HG03025 (cell line): ENCODE results near the gene OR2S2.

Experiments
- ATAC-seq: cut with Tn5 transposase; IDR thresholded peaks from one replicate; pipeline ENCODE4 v1.9.1; 2021; ENCODE audit warnings: mild to moderate bottlenecking, moderate library complexity; ENCODE audit not compliant: unreplicated experiment, low FRiP score

The OR2S2 gene

GRCh38 chr9:35965011-35965410, 7.1 kb upstream of the OR2S2 start:
- ATAC-seq, result no peak

DNA sequence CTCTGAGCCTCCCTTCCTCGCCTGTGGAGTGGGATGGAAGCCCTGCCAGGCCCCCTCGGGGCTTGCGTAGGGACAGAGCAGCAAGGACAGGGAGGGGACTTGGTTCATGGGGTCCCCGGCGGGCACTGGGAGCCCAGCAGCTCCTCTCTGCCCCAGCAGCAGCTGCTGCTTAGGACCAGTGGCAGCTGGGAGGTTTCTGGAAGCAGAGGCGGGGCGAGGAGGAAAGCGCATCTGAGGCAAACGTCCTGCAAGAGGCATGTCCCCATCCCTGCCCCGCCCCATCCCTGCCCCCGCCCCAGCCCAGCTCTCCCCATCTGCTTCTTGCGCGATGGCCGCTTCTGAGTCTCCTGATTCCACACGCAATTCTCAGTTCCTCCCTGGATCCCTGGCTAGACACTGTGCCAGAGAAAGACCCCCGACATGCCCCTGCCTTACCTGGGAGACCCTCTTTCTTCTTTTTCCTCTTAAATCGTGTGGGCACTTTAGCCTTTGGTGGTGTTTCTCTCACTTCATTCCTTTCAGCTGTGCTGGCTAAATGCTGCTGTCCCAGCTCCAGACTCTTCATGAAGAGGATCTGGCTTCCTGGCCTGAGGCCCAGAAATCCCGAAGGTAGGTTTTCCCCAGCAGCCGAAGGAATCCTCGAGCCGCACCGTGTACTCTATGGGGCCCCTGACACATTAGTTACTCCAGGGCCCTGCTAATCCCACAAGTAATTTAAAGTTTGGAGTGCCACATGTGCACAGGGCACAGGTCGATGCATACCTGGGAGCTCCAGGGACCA, 4.4 kb upstream of the OR2S2 start:
- no peak for ATAC-seq

DNA sequence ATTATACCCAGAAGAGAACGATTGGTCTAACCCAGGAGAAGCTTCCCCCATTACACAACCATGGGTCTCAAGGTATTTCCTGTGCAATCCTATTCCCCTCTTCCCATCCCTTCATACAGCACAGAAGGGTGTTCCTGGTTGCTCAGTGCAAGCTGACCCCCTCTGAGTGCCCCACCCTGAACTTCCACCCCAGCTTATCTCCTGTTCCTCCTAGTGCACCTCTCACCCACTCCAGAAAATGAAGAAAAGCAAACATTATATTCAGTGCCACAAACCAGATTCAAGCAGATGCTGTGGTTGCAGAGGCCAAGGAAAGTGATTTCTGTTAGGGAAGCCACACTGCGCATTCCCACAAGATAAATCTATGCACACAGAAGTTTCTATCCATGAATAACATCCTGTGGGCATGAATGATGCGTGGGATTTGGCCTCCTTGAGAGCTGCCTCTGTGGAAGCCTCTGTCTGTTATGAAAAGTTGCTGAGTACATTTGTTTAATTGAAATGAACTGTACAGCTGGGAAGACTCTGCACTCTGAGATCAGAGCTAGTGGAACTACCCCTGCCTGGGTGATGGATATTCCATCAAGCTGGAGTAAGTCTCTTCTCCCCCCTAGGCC, 2.2 kb upstream of the OR2S2 start:
- ATAC-seq, result no peak

DNA sequence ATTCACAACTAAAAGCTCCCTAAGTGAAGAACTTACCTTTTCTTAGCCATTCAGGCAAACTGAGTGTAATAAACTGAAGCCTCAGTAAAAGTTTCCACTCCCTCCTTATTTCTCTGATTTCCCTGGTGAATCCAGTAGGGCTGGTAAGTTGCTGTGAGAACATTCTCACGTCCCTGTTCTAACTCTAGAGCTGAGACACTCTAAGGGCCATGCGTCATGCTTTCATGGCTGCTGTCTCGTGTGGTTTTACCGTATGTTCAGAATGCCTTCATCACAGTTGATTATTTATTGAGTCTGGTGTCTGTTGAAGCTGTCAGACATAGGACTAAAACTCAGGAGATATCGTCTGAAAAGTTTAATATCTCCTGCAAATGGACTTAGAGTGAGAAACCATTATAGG, 1.3 kb downstream of the OR2S2 start:
- ATAC-seq, result no peak

DNA sequence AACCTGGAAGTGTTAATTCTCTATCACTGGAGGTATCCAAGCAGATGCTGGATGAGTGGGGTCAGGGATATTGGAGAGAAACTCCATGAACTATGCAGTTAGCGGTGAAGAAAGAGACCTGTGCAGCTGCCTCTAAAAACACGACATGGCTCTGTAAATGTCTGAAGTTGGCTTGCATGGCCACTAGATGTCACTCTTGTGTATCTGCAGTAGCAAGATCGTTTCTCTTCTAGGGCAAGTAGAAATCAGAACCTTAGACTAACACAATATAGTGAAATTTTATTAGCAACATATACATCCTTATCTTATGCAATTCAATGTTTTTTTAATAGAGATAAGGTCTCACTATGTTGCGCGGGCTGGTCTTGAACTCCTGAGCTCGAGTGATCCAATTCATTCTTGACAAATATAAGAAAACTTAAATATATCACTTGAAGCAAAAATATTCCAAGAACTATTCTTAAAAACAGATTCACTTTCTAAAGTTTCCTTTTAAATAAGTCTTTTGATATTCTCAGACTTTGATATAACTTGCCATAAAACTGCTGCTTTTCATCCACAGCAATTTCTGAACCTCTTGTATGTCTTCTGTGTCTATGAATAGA, 2.9 kb downstream of the OR2S2 start:
- ATAC-seq, result no peak

DNA sequence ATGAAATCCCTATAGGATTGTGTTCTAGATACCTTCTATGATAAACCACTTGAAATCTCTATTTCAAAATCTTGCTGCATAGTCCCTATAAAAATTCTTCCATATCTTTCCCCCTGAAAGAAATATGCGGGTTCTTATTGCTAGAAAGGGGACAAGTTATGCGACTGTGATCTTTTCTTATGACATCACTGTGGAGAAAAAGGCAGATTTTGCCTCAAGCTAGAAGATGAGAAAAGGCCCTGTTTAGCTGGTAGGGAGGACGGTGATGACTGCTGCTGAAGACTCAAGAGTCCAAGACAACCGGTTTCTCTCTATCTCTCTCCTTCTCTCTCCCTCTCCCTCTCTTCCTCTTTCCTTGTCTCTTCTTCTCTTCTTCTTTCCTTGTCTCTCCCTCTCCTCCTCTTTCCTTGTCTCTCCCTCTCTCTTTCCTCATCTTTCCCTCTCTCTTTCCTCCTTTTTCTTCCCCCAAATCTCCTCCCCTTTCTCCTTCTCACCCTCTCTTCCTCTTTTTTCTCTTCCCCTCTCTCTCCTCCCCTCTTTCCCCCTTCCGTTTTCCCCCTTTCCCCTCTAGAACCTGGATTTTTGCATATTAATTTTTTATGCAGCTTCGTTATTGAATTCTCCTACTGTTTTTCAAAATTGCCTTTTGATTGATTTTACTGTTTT, 5.3 kb downstream of the OR2S2 start:
- ATAC-seq, result no peak

GRCh38 chr9:35951736-35952135, 6.2 kb downstream of the OR2S2 start:
- no peak for ATAC-seq

- ATAC-seq, result no peak
Measured at GRCh38 chr9:35948901-35949318, 9.0 kb downstream of the OR2S2 start.

DNA sequence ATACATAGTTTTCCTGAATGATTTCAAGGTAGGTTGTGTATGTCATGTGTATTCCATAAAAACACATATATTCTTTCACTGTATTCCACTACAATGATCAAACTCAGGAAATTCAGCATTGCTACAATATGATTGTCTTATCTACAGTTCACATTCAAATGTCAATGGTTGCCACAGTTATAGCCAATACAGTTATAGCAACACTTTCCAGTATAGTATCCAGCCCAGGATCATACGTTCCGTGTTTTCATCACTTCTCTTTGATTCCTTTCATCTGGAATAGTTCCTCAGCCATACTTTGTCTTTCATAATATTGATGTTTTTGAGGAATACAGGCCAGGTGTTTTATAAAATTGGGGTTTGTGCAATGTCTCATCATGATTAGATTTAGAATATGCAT, 9.5 kb downstream of the OR2S2 start:
- no peak for ATAC-seq

GRCh38 chr9:35945341-35946018, 12.5 kb downstream of the OR2S2 start:
- ATAC-seq, result no peak

DNA sequence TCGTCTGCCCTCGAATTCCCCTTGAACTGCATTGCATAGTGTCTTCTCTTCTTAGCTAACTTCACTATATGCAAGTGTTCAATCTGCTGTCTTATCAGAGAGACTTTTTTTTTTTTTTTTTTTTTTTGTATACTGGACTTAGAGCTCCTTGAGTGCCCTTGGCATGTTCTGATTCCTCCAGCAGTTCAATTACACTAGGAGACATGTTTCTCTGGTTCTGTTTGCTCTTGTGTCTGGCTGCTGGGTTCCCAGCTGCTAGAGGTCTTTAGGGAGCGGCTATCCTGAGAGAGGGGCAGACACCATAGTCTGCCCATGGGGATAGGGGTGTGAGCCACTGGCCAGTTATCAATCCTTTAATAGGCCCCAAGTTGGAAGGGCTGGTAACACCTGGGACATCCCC, 13.1 kb downstream of the OR2S2 start:
- ATAC-seq, result no peak

DNA sequence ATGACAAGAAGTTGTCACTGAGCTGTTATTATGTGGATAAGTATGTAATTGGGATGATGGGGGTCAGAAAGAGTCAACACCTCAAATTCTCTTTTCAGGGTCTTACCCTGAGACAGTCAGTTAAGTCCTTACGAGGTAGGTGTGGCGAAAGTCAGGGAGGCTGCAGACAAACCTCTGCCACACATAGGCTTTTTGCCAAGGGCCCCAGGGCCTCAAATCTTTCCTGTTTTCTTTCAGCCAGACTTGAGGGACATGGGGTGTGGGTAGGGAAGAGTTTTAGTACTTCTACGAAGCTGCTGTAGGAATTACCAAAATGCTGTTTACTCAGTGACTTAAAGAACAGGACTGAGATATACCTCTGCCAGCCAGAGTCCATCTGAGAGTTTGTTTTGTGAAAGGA, 13.8 kb downstream of the OR2S2 start:
- ATAC-seq, result no peak

DNA sequence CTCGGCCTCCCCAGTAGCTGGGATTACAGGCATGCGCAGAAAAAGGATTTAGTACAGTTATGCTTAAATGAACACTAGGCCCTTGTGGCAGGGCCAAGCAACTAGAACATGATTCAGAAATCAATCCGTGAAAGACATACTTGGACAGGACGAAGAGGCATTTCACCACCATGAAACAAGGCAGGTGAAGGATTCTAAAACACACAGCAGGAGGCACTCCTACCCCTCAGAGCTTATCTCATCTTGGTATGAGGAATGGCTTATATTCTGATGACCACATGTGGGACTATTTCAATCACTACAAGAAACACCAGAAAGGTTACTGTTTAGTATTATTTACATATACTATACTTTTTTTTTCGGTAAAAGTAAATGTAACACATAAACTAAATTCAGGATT, 15.7 kb downstream of the OR2S2 start:
- ATAC-seq, result no peak

GRCh38 chr9:35940458-35941407, 17.2 kb downstream of the OR2S2 start:
- no peak for ATAC-seq

DNA sequence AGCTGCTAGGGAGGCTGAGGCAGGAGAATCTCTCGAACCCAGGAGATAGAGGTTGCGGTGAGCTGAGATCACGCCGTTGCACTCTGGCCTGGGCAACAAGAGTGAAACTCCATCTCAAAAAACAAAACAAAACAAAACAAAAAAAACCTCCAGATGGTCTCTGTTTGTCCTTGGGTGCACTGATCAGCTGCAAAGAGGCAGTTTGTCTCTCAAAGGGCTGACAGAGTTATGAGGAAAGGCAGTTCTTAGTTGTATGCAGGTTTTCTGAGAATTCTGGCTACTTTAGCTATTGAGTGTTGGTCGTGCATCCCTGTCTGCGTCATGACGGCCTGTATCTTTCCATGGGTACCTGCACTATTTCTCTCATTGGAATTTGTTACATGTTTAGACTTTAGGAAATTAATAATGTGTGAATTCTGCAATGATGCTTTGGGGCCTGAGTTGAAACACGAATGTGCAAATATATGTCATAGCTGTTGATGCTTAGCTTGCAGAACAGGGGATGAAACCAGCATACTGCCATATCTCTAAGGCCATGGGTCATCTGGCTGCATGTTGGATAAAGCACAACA, 18.2 kb downstream of the OR2S2 start:
- no peak for ATAC-seq

DNA sequence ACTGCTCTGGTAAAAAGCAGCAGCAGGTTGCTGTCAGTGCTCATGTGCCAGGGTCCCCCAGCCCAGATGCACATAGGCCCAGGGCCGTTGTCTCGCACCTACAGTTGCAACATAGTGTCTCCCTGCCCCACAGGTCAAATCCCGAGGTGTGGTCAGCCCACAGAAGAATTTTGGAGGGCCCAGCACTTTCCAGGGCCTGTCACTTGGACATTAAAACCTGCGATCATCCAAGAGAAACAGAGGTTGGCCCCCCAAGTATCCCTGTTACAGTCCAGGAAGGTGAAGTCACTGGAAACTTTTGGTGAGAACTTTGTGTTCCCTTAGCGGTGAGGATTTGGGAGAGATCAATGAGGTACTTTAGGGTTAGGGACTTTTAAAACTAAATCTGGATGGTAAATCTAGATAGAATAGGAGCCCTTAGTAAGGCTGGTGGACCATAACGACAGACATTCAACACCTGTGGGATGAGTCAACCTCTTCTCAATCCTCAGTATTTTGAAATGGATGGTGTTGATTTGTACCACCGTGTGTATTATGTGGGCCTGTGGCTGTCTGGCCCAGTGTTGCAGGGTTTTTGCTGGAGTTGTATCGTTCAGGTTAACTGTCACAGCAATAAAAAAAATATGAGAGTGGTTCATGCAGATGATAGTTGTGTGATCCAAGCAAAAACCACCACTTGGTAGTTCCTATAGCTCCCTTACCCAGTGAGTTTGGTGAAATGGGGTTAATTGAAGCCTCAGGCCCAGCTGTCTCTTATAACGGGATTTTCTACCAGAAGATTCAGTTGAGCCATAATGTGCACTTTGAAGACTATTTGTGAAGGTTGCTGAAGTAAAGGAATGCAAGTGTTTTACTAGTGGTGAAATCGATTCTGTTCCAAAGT, 19.2 kb downstream of the OR2S2 start:
- ATAC-seq, result no peak

- no peak for ATAC-seq
Measured at GRCh38 chr9:35937227-35937626, 20.7 kb downstream of the OR2S2 start.

- no peak for ATAC-seq
Measured at GRCh38 chr9:35935755-35936509, 22.0 kb downstream of the OR2S2 start.
